Measurements from ENCODE around the gene TSFM. TPM values are rescaled to one million over a fixed set of nuclear protein-coding genes. Genes with fewer than 3 reads are reported as not detected.

TSFM gene
- total and polyA plus RNA-seq, 2 of the 13 experiments (the other 11 are each of a cell fraction or from before 2014, with no cell fraction given) = 29.8 to 68.3 TPM

DNA sequence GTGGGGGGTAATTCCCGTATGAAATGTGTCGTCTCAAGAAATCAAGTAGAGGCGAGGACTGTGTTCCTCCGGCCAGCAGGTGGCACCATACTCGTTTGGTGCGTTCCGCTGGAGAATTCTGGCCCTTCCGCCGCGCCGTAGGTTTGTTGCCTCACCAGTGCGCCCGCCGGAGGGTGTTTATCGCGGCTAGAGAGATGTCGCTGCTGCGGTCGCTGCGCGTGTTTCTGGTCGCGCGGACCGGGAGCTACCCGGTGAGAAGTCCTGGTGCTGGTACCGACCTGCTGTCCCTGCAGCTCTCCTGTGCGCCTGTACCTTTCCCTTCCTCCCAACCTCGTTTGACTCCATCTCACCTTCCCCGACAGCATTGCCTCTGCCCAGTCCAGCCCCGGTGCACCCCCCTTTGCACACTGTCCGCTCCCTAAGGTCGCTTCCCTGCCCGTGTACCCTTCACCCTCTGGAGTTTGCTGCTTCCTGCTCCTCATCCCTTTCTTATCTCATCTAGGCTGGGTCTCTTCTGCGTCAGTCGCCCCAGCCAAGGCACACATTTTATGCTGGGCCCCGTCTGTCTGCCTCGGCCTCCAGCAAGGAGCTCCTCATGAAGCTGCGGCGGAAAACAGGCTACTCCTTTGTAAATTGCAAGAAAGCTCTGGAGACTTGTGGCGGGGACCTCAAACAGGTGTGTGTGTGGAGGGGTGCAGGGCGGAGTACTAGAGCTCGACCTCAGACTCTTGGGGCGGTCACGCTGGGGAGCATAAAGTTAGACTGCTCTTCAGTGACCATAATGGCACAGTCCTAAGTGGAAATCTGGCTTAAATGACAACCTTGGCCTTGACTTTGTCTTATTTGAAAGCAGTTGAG, at the start of gene TSFM (continued):
- TF ChIP-seq, protein P1, sequence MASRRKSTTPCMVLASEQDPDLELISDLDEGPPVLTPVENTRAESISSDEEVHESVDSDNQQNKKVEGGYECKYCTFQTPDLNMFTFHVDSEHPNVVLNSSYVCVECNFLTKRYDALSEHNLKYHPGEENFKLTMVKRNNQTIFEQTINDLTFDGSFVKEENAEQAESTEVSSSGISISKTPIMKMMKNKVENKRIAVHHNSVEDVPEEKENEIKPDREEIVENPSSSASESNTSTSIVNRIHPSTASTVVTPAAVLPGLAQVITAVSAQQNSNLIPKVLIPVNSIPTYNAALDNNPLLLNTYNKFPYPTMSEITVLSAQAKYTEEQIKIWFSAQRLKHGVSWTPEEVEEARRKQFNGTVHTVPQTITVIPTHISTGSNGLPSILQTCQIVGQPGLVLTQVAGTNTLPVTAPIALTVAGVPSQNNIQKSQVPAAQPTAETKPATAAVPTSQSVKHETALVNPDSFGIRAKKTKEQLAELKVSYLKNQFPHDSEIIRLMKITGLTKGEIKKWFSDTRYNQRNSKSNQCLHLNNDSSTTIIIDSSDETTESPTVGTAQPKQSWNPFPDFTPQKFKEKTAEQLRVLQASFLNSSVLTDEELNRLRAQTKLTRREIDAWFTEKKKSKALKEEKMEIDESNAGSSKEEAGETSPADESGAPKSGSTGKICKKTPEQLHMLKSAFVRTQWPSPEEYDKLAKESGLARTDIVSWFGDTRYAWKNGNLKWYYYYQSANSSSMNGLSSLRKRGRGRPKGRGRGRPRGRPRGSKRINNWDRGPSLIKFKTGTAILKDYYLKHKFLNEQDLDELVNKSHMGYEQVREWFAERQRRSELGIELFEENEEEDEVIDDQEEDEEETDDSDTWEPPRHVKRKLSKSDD (CRISPR knock-in tag; IDR thresholded peaks at IDR 0.05; ENCODE audit: low read depth) = 0 out of 2 replicates have a peak, but pooled peaks have one; percentile 77
- TF ChIP-seq CBX1 (IDR thresholded peaks at IDR 0.05; ENCODE audit: low read depth) = peak; percentile 45
- TF ChIP-seq, protein P2, sequence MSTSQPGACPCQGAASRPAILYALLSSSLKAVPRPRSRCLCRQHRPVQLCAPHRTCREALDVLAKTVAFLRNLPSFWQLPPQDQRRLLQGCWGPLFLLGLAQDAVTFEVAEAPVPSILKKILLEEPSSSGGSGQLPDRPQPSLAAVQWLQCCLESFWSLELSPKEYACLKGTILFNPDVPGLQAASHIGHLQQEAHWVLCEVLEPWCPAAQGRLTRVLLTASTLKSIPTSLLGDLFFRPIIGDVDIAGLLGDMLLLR (CRISPR knock-in tag; IDR thresholded peaks at IDR 0.05) = peak; percentile 91; the same call in 1 of the 2 replicates
- TF ChIP-seq, protein P3, sequence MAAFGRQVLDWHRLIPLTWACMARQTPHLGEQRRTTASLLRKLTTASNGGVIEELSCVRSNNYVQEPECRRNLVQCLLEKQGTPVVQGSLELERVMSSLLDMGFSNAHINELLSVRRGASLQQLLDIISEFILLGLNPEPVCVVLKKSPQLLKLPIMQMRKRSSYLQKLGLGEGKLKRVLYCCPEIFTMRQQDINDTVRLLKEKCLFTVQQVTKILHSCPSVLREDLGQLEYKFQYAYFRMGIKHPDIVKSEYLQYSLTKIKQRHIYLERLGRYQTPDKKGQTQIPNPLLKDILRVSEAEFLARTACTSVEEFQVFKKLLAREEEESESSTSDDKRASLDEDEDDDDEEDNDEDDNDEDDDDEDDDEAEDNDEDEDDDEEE (CRISPR knock-in tag; IDR thresholded peaks at IDR 0.05) = no peak
- TF ChIP-seq LCORL (IDR thresholded peaks at IDR 0.05) = no peak
- peak; percentile 70 for TF ChIP-seq LCORL (CRISPR knock-in tag; IDR thresholded peaks at IDR 0.05)
- peak; percentile 91 for TF ChIP-seq GABPB1 (CRISPR knock-in tag; IDR thresholded peaks at IDR 0.05)
- TF ChIP-seq FOXC1 (CRISPR knock-in tag; IDR thresholded peaks at IDR 0.05; ENCODE audit: borderline replicate concordance) = peak; percentile 85; the same call in 1 of the 2 replicates
- peak; percentile 38; the same call in 1 of the 2 replicates for TF ChIP-seq TSC22D2 (CRISPR knock-in tag; IDR thresholded peaks at IDR 0.05; ENCODE audit: borderline replicate concordance)
- no peak for TF ChIP-seq ZMYM3 (CRISPR knock-in tag; IDR thresholded peaks at IDR 0.05)
- TF ChIP-seq ZBTB7A (CRISPR knock-in tag; IDR thresholded peaks at IDR 0.05) = 0 out of 2 replicates have a peak, but pooled peaks have one; percentile 39
- peak; percentile 87; the same call in 1 of the 2 replicates for TF ChIP-seq MIER3 (CRISPR knock-in tag; IDR thresholded peaks at IDR 0.05; ENCODE audit: borderline replicate concordance)
- TF ChIP-seq SIX1 (CRISPR knock-in tag; IDR thresholded peaks at IDR 0.05; ENCODE audit: borderline replicate concordance) = no peak
- peak; percentile 63; the same call in 1 of the 2 replicates for TF ChIP-seq PHF21A (CRISPR knock-in tag; IDR thresholded peaks at IDR 0.05)
- no peak for TF ChIP-seq ZNF878 (CRISPR knock-in tag; IDR thresholded peaks at IDR 0.05)
- TF ChIP-seq KLF9 (CRISPR knock-in tag; IDR thresholded peaks at IDR 0.05; ENCODE audit: low read depth) = peak; percentile 65; the same call in 1 of the 2 replicates
- TF ChIP-seq ZBTB21 (CRISPR knock-in tag; IDR thresholded peaks at IDR 0.05) = no peak
- TF ChIP-seq TARDBP (CRISPR knock-in tag; IDR thresholded peaks at IDR 0.05) = peak; percentile 93
- TF ChIP-seq, protein P4, sequence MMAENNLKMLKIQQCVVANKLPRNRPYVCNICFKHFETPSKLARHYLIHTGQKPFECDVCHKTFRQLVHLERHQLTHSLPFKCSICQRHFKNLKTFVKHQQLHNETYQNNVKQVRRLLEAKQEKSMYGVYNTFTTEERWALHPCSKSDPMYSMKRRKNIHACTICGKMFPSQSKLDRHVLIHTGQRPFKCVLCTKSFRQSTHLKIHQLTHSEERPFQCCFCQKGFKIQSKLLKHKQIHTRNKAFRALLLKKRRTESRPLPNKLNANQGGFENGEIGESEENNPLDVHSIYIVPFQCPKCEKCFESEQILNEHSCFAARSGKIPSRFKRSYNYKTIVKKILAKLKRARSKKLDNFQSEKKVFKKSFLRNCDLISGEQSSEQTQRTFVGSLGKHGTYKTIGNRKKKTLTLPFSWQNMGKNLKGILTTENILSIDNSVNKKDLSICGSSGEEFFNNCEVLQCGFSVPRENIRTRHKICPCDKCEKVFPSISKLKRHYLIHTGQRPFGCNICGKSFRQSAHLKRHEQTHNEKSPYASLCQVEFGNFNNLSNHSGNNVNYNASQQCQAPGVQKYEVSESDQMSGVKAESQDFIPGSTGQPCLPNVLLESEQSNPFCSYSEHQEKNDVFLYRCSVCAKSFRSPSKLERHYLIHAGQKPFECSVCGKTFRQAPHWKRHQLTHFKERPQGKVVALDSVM (CRISPR knock-in tag; IDR thresholded peaks at IDR 0.05) = peak; percentile 65
- TF ChIP-seq, protein P5, sequence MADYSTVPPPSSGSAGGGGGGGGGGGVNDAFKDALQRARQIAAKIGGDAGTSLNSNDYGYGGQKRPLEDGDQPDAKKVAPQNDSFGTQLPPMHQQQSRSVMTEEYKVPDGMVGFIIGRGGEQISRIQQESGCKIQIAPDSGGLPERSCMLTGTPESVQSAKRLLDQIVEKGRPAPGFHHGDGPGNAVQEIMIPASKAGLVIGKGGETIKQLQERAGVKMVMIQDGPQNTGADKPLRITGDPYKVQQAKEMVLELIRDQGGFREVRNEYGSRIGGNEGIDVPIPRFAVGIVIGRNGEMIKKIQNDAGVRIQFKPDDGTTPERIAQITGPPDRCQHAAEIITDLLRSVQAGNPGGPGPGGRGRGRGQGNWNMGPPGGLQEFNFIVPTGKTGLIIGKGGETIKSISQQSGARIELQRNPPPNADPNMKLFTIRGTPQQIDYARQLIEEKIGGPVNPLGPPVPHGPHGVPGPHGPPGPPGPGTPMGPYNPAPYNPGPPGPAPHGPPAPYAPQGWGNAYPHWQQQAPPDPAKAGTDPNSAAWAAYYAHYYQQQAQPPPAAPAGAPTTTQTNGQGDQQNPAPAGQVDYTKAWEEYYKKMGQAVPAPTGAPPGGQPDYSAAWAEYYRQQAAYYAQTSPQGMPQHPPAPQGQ (CRISPR knock-in tag; IDR thresholded peaks at IDR 0.05; ENCODE audit: borderline replicate concordance) = no peak
